ENCODE data around the gene LRSAM1.

DNA sequence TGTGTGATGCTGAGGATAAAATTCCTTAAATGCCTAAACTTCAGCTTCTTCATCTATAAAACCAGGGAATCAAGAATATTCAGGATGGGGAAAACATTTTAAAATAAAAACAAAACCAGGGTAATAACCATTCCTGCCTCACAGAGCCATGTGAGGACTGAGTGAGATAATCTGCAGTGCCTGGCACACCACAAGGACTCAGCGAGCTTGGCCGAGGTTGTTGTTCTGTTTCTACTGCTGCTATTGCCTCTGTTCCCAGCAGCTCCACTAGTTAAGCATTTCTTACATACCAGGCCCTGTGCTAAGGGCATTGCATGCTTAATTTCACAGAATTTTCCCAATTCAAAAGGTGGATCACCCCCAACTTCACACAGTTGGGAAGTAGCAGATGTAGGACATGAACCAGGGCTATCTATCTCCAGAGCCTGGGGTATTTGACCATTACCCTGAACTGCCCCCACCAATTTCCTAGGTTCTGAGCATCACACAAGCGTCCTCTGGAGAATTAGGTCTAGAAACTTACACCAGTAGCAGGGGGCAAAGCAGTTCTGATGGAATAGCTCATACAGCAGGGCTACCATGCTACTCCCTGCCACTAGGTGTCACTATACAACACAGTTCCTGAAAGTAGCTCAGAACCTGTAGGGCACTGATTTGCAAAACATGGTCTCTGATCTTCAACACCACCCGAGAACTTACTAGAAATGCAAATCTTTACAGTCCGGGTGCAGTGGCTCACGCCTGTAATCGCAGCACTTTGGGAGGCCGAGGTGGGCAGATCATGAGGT, 74.3 kb downstream of the LRSAM1 start:
- TF ChIP-seq, protein P1, sequence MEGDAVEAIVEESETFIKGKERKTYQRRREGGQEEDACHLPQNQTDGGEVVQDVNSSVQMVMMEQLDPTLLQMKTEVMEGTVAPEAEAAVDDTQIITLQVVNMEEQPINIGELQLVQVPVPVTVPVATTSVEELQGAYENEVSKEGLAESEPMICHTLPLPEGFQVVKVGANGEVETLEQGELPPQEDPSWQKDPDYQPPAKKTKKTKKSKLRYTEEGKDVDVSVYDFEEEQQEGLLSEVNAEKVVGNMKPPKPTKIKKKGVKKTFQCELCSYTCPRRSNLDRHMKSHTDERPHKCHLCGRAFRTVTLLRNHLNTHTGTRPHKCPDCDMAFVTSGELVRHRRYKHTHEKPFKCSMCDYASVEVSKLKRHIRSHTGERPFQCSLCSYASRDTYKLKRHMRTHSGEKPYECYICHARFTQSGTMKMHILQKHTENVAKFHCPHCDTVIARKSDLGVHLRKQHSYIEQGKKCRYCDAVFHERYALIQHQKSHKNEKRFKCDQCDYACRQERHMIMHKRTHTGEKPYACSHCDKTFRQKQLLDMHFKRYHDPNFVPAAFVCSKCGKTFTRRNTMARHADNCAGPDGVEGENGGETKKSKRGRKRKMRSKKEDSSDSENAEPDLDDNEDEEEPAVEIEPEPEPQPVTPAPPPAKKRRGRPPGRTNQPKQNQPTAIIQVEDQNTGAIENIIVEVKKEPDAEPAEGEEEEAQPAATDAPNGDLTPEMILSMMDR (IDR thresholded peaks at IDR 0.05), result no peak
- TF ChIP-seq POLR2A (IDR thresholded peaks at IDR 0.05), result no peak
